DOHH2 (cell line): Measurements from ENCODE around the gene ARAP1.

Experiments
- H3F3A ChIP-seq: fragments of 200-600 bp; sonication (generic), shearing (Covaris generic); 2 replicates; pipeline ENCODE4 v1.6.0; 2016; ENCODE audit warnings: antibody characterized with exemption, mild to moderate bottlenecking; ENCODE audit not compliant: control insufficient read depth, insufficient read depth
- H3K27ac ChIP-seq: fragments of 200-600 bp; sonication (generic); 2 replicates; pipeline ENCODE4 v1.5.1; 2014; ENCODE audit warnings: low read depth, mild to moderate bottlenecking, low read length, moderate library complexity
- H3K27me3 ChIP-seq: fragments of 200-600 bp; sonication (generic); 2 replicates; pipeline ENCODE4 v1.6.1; 2014; ENCODE audit warnings: mild to moderate bottlenecking, low read length, mixed read lengths; ENCODE audit not compliant: control insufficient read depth
- H3K36me3 ChIP-seq: fragments of 200-600 bp; sonication (generic); 2 replicates; pipeline ENCODE4 v1.6.1; 2014; ENCODE audit warnings: mild to moderate bottlenecking, low read length, moderate library complexity, mixed read lengths; ENCODE audit not compliant: control insufficient read depth
- H3K4me1 ChIP-seq: fragments of 200-600 bp; sonication (generic); 2 replicates; pipeline ENCODE4 v1.6.1; 2014; ENCODE audit warnings: mild to moderate bottlenecking, low read length, mixed read lengths; ENCODE audit not compliant: control insufficient read depth
- H3K4me2 ChIP-seq: fragments of 200-600 bp; sonication (generic); 2 replicates; pipeline ENCODE4 v1.6.0; 2014; ENCODE audit warnings: mild to moderate bottlenecking, low read length, moderate library complexity
- H3K4me3 ChIP-seq: fragments of 200-600 bp; sonication (generic); 2 replicates; pipeline ENCODE4 v1.5.1; 2014; ENCODE audit warnings: mild to moderate bottlenecking, low read length, mixed read lengths
- H3K79me2 ChIP-seq: fragments of 200-600 bp; sonication (generic); 2 replicates; pipeline ENCODE4 v1.6.1; 2014; ENCODE audit warnings: mild to moderate bottlenecking, low read length, mixed read lengths; ENCODE audit not compliant: control insufficient read depth
- H3K9me2 ChIP-seq: fragments of 200-600 bp; sonication (generic); replicated peaks from 2 replicates; pipeline ENCODE4 v1.6.1; 2014; ENCODE audit warnings: mild to moderate bottlenecking, low read length, mixed read lengths; ENCODE audit not compliant: control insufficient read depth
- H3K9me3 ChIP-seq: fragments of 200-600 bp; sonication (generic); 2 replicates; pipeline ENCODE4 v1.6.1; 2014; ENCODE audit warnings: antibody characterized with exemption, low read length, mixed read lengths; ENCODE audit not compliant: control insufficient read depth, insufficient read depth
- H4K20me1 ChIP-seq: fragments of 200-600 bp; sonication (generic); 2 replicates; pipeline ENCODE4 v1.6.0; 2014; ENCODE audit warnings: low read depth, mild to moderate bottlenecking, antibody characterized with exemption, low read length, moderate library complexity; ENCODE audit not compliant: control insufficient read depth, insufficient read depth
- CTCF ChIP-seq: fragments of 200-600 bp; sonication (generic); IDR thresholded peaks from one replicate; pipeline ENCODE4 v1.5.1; 2014; ENCODE audit warnings: antibody characterized with exemption, mild to moderate bottlenecking, low read depth, low read length; ENCODE audit not compliant: poor library complexity, severe bottlenecking
- EZH2phosphoT487 ChIP-seq: fragments of 200-600 bp; sonication (generic); IDR thresholded peaks from 2 replicates; pipeline ENCODE4 v1.6.1; 2017; ENCODE audit warnings: borderline replicate concordance, mild to moderate bottlenecking, antibody characterized with exemption, low read length, moderate library complexity, mixed read lengths

Gene ARAP1

GRCh38 chr11:72690166-72690565 lies 62.0 kb downstream of the ARAP1 start:
- H3K79me2 ChIP-seq: no peaks in the 10 kb centered on the region
- no peaks in the 10 kb centered on the region for H3K4me1 ChIP-seq
- H3K27me3 ChIP-seq: no peaks in the 10 kb centered on the region
- H3K9me3 ChIP-seq: no peaks in the 10 kb centered on the region
- H3K4me2 ChIP-seq: no peak overlapping the region
- no peaks in the 10 kb centered on the region for H3K9me2 ChIP-seq
- TF ChIP-seq CTCF (no peak), EZH2phosphoT487 (no peak)
- H3F3A ChIP-seq: no peaks in the 10 kb centered on the region
- peaks cover 26% of the 10 kb centered on the region for H3K36me3 ChIP-seq
- H3K4me3 ChIP-seq: no peak overlapping the region
- H4K20me1 ChIP-seq: no peaks in the 10 kb centered on the region
- H3K27ac ChIP-seq: no peak overlapping the region

GRCh38 chr11:72688929-72689328 lies 63.3 kb downstream of the ARAP1 start:
- no peak overlapping the region for H3K27ac ChIP-seq
- no peak overlapping the region for H3K4me2 ChIP-seq
- no peaks in the 10 kb centered on the region for H3K4me1 ChIP-seq
- H3K79me2 ChIP-seq: no peaks in the 10 kb centered on the region
- H3K9me2 ChIP-seq: no peaks in the 10 kb centered on the region
- H3K4me3 ChIP-seq: no peak overlapping the region
- peaks cover 28% of the 10 kb centered on the region for H3K36me3 ChIP-seq
- H3F3A ChIP-seq: no peaks in the 10 kb centered on the region
- no peaks in the 10 kb centered on the region for H3K27me3 ChIP-seq
- no peaks in the 10 kb centered on the region for H3K9me3 ChIP-seq
- H4K20me1 ChIP-seq: peaks cover 3% of the 10 kb centered on the region; the same call in 1 of the 2 replicates
- TF ChIP-seq CTCF (no peak), EZH2phosphoT487 (no peak)

GRCh38 chr11:72688486-72688885 lies 63.7 kb downstream of the ARAP1 start:
- Histone ChIP-seq H3K9me2 (no peaks in the 10 kb centered on the region), H3K36me3 (peaks cover 29% of the 10 kb centered on the region), H3K4me1 (no peaks in the 10 kb centered on the region), H3K4me2 (no peak overlapping the region), H3K27me3 (no peaks in the 10 kb centered on the region), H3K9me3 (no peaks in the 10 kb centered on the region), H3K4me3 (no peak overlapping the region), H4K20me1 (peaks cover 3% of the 10 kb centered on the region; the same call in 1 of the 2 replicates), H3K79me2 (no peaks in the 10 kb centered on the region), H3K27ac (no peak overlapping the region), H3F3A (no peaks in the 10 kb centered on the region)
- no peak for TF ChIP-seq CTCF
- no peak for TF ChIP-seq EZH2phosphoT487
